H7 (cell line): ENCODE results near the gene BAD. TPM values are rescaled to one million over a fixed set of nuclear protein-coding genes. Genes with fewer than 3 reads are reported as not detected.

Experiments used
- DNase-seq: peaks from one replicate; pipeline ENCODE4 v3.0.0; 2012
- H3K27me3 ChIP-seq: 2 replicates; pipeline ENCODE4 v1.6.0; 2011; ENCODE audit warnings: mild to moderate bottlenecking, low read length; ENCODE audit not compliant: control insufficient read depth, insufficient read depth
- H3K36me3 ChIP-seq: replicated peaks from 2 replicates; pipeline ENCODE4 v1.5.1; 2011; ENCODE audit warnings: low read length; ENCODE audit not compliant: control insufficient read depth, insufficient read depth
- H3K4me3 ChIP-seq: 2 replicates; pipeline ENCODE4 v1.5.1; 2011; ENCODE audit warnings: low read depth, mild to moderate bottlenecking, control low read depth, low read length, moderate library complexity; ENCODE audit not compliant: insufficient read depth
- total RNA-seq: library from RNA; depleted of rRNA; stranded (reverse); fragments of >200 nt; shearing (Covaris generic); gene quantifications from 2 replicates; pipeline ENCODE4 v1.2.3, GENCODE V29; 2014

BAD gene
- total RNA-seq, 1 experiment from 2014 or later, result 71.8 TPM

DNA sequence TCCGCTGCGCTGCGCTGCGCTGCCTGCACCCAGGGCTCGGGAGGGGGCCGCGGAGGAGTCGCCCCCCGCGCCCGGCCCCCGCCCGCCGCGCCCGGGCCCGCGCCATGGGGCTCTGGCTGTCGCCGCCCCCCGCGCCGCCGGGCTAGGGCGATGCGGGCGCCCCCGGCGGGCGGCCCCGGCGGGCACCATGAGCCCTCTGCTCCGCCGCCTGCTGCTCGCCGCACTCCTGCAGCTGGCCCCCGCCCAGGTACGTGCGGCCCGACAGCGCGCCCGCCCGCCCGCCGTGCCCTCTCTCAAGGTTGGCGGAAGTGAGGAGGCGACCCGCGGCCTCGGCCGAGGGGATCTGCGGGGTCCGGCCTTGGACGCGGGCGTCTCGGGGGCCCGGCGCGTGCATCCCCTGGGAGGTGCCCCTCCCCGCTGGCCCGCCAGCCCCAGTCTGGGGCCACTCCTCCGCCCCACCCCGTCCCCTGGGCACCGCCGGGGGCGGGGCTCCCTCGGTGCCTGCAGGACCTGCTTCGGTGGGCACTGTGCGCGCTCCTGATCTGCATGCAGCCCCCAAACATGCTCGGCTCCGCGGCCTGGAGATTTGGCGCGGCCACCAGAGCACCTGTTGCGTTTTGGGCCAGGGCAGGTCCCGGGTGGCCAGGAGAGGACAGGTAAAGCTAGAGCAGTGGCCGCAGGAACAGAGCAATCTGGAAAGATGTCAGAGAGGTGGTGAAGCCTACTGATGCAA, 49.7 kb downstream of the BAD start:
- Histone ChIP-seq H3K4me3 (peak overlapping the region; percentile 55), H3K27me3 (peaks cover 10% of the 10 kb centered on the region; the same call in 1 of the 2 replicates), H3K36me3 (peaks cover 8% of the 10 kb centered on the region)
- DNase-seq, result peak; percentile 88

DNA sequence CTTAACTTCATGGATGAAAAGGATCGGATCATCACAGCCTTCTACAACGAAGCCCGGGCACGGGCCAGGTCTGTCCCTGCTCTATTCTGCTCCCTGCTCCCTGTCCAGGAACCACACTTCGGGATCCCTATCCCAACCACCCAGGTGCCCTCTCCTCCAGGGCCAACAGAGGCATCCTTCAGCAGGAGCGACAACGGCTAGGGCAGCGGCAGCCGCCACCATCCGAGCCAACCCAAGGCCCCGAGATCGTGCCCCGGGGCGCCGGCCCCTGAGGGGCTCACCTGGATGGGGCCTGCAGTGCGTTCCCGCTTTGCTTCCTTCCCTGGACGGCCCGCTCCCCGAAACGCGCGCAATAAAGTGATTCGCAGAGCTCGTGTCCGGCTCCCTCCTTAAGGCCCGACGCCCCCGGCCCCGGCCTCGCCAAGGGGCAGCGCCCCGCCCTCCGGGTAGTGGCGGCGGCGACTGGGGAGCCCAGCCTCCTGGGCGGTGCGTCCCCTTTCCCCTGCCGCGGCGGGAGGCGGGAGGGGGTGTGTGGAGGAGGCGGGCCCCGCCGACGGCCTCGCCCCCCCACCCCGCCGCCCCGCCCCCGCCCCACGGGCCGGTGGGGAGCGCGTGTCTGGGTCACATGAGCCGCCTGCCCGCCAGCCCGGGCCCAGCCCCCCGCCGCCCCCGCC, 50.4 kb downstream of the BAD start, which contains the start of gene VEGFB:
Gene VEGFB (plus strand): TSS at position 672 of the 674 bp plus-strand sequence. CDS start 250 bp downstream, outside the sequence.
- DNase-seq, result peak; percentile 89
- peaks cover 8% of the 10 kb centered on the region for H3K36me3 ChIP-seq
- peaks cover 10% of the 10 kb centered on the region; the same call in 1 of the 2 replicates for H3K27me3 ChIP-seq
- H3K4me3 ChIP-seq, result peak within 1 kb of the TSS; percentile 69

DNA sequence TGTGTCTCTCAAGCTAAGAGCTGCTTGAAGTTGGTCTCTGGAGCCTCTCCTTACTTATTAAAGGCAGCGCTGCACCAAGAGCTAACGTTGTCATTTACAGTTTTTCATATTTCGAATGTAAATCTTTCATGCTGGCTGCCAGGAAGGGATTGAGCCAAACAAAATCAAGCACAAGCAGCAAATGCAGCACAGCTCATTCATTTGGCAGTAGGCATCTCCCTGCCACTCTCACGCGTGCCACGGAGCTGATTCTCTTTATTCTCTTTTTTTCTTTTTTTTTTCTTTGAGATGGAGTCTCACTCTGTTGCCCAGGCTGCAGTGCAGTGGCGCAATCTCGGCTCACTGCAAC, 51.5 kb downstream of the BAD start:
- Histone ChIP-seq H3K27me3 (peaks cover 10% of the 10 kb centered on the region; the same call in 1 of the 2 replicates), H3K4me3 (no peak overlapping the region), H3K36me3 (peaks cover 4% of the 10 kb centered on the region)
- DNase-seq, result no peak

DNA sequence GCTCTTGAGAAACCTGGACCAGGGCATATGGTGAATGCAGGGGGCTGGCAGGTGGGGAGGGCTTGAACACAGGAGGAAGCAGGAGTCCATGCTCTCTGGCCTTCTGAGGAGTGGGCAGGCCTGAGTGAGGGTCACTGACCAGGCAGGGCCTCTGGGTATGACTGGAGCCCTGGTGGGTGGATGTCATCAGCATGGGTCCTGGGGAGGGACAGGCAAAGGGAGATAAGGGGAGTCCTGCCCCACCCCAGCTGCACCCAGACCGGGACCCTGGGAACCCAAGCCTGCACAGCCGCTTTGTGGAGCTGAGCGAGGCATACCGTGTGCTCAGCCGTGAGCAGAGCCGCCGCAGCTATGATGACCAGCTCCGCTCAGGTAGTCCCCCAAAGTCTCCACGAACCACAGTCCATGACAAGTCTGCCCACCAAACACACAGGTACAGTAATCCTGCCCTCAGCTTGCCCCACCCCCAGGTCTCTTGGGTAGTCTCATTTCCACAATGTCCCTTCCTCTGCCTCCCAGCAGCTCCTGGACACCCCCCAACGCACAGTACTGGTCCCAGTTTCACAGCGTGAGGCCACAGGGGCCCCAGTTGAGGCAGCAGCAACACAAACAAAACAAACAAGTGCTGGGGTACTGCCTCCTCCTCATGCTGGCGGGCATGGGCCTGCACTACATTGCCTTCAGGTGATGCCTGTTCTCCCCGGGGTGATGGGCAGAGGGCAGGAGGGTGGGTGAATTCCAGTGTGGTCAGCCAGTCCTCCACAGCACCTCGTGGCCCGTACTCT, 52.1 kb downstream of the BAD start:
- H3K4me3 ChIP-seq, result no peak overlapping the region
- DNase-seq, result no peak
- H3K36me3 ChIP-seq, result no peaks in the 10 kb centered on the region
- H3K27me3 ChIP-seq, result peaks cover 10% of the 10 kb centered on the region; the same call in 1 of the 2 replicates

DNA sequence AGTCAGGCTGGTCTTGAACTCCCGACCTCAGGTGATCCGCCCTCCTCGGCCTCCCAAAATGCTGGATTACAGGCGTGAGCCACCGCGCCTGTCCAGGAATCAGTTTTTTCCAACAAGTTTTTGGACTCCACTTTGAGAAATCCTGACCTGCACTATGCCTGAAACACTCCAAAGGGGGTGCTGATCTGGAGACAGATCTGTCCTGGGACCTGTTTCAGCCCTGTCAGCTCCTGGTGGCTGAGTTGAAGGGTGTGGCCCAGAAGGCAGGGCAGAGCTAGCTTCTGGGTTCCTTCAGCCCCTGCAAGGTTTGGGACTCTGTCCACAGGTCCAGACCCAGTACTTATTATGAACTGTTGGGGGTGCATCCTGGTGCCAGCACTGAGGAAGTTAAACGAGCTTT, 52.9 kb downstream of the BAD start:
- peaks cover 10% of the 10 kb centered on the region; the same call in 1 of the 2 replicates for H3K27me3 ChIP-seq
- no peak for DNase-seq
- H3K4me3 ChIP-seq, result no peak overlapping the region
- no peaks in the 10 kb centered on the region for H3K36me3 ChIP-seq

DNA sequence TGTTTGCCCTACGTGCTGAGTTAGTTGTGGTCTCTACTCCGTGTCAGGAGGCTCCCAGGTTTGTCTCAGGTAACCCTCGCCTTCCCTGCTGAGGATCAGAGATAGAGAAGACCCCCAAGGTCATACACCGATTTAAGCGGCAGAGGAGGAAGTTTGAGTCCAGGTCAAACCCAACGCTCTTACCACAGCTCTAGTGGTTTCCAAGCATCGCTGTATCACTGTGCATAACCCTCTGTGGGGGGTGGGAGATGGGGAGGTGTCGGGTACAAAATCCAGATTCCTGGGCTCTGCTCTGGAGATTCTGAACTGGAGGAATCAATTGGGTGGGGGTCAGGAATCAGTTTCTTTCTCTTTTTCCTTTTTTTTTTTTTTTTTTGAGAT, 53.5 kb downstream of the BAD start:
- no peak for DNase-seq
- Histone ChIP-seq H3K27me3 (peaks cover 10% of the 10 kb centered on the region; the same call in 1 of the 2 replicates), H3K4me3 (peak overlapping the region; percentile 80), H3K36me3 (no peaks in the 10 kb centered on the region)

DNA sequence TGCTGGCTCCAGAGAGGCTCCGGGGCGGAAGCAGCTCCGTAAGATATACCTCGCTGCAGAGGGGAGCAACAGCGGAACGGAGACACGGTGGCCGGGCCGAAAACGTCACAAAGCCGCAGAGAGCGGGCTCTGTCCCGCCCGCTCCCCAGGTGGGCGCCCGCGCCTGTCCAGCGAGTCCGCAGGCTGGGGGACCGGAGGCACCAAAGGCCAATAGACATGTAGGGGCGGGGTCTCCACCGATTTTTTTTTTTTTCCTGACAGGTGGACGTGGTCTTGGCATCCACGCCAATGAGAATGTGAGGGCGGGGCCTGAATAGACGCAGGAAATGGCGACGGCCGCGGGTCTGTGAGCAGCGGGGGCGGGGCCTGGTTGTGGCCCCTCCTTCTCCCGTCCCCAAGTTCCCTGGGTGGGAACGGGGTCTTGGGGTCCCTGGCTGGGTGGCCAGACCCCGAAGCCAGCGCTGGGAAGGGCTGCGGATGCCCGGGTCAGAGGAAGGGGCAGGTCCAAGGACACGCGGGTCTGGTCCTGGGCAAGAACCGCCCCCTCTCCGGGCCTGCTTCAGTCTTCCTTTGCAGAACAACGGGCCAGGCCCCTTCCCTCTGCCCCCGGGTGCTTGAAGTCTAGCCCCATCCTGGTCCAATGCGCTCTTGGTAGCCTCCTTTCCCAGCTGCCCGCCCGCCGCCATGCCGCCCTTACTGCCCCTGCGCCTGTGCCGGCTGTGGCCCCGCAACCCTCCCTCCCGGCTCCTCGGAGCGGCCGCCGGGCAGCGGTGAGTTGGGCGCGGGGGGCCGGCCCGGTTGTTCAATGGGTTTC, 54.1 kb downstream of the BAD start, which contains the start of gene DNAJC4:
Gene DNAJC4 (plus strand): TSS at position 378 of the 814 bp plus-strand sequence. CDS start 307 bp downstream, at position 685.
- Histone ChIP-seq H3K36me3 (no peaks in the 10 kb centered on the region), H3K27me3 (peaks cover 10% of the 10 kb centered on the region; the same call in 1 of the 2 replicates), H3K4me3 (peak within 1 kb of the TSS; percentile 80)
- DNase-seq, result peak; percentile 98

DNA sequence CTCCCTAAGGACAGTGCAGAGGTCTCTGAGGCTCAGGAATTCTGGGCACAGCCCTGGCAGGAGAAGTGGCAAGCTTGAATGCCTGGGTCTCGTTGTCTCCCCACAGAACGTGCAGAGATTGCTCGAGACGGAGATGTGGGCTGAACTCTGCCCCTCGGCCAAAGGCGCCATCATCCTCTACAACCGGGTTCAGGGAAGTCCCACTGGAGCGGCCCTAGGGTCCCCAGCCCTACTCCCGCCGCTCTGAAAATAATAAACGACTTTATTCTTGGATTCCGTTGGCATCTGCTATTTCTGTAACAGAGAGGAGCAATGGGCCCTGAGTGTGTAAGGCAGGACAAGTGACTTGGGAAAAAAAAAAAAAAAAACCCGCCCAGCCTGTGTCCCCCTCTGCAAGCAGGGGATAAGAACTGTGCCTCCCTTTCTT, 54.7 kb downstream of the BAD start:
- peaks cover 10% of the 10 kb centered on the region; the same call in 1 of the 2 replicates for H3K27me3 ChIP-seq
- DNase-seq, result no peak
- H3K4me3 ChIP-seq, result peak overlapping the region; percentile 80
- no peaks in the 10 kb centered on the region for H3K36me3 ChIP-seq

DNA sequence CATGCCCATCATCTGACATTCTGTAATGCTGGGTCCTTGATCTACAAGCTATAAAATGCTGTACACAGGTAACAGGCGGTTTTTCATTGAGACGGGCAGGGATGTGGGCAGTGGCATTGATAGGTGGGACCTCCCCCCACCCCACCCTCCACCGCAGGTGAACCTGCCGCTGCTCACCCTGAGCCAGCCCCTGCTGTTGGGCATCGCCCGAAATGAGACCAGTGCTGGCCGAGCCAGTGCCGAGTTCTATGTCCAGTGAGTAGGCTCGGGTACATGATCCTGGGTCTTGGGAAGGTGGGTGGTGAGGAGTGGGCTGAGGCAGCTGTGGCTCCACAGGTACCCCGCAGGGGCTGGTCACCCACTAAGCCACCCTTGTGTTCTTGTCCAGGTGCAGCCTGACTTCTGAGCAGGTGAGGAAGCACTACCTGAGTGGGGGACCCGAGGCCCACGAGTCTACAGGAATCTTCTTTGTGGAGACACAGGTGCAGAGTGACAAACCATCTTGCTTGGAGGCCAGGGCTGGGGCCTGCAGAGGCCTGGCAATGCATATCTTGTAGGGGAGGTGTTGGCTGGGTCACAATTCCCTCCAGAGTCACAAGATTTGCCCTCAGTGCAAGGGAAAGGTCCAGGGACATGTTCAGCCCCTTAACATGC, 55.2 kb downstream of the BAD start:
- DNase-seq, result no peak
- Histone ChIP-seq H3K27me3 (peaks cover 10% of the 10 kb centered on the region; the same call in 1 of the 2 replicates), H3K4me3 (no peak overlapping the region), H3K36me3 (no peaks in the 10 kb centered on the region)

DNA sequence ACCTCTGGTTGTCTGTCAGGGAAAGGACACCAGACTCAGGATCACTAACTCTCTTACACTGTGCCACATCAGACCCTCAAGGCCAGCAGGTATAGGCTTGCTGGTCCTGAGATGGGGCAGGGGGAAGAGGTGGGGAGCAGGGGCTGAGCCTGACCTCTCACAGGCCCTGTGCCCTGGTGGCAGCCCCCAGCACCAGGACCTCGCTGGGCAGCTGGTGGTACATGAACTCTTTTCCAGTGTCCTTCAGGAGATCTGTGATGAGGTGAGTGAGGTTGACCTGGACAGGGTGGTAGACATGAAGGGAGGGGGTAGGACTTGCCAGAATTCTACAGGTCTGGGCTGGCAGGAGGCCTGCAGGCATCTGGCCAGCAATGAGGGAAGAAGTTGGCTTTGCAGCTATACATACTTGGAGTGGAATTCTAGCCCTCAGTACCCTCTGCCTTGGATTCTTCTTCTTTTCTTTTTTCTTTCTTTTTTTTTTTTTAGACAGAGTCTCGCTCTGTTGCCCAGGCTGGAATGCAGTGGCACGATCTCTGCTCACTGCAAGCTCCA, 57.0 kb downstream of the BAD start:
- Histone ChIP-seq H3K27me3 (no peaks in the 10 kb centered on the region; the same call in 1 of the 2 replicates), H3K4me3 (no peak overlapping the region), H3K36me3 (no peaks in the 10 kb centered on the region; the same call in none of the 2 replicates)
- DNase-seq, result no peak

DNA sequence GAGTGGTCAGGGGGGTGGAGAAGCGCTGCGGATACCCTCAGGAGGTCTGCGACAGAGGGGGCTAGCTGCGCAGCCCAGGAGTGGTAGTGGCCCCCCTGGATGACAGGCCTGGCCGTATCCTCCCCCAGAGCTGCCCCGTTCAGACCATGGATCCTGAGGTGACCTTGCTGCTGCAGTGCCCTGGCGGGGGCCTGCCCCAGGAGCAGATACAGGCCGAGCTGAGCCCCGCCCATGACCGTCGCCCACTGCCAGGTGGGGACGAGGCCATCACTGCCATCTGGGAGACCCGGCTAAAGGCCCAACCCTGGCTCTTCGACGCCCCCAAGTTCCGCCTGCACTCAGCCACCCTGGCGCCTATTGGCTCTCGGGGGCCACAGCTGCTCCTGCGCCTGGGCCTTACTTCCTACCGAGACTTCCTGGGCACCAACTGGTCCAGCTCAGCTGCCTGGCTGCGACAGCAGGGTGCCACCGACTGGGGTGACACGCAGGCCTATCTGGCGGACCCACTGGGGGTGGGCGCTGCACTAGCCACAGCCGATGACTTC, 57.9 kb downstream of the BAD start:
- no peaks in the 10 kb centered on the region; the same call in none of the 2 replicates for H3K36me3 ChIP-seq
- no peaks in the 10 kb centered on the region; the same call in 1 of the 2 replicates for H3K27me3 ChIP-seq
- no peak for DNase-seq
- peak overlapping the region; percentile 81 for H3K4me3 ChIP-seq

DNA sequence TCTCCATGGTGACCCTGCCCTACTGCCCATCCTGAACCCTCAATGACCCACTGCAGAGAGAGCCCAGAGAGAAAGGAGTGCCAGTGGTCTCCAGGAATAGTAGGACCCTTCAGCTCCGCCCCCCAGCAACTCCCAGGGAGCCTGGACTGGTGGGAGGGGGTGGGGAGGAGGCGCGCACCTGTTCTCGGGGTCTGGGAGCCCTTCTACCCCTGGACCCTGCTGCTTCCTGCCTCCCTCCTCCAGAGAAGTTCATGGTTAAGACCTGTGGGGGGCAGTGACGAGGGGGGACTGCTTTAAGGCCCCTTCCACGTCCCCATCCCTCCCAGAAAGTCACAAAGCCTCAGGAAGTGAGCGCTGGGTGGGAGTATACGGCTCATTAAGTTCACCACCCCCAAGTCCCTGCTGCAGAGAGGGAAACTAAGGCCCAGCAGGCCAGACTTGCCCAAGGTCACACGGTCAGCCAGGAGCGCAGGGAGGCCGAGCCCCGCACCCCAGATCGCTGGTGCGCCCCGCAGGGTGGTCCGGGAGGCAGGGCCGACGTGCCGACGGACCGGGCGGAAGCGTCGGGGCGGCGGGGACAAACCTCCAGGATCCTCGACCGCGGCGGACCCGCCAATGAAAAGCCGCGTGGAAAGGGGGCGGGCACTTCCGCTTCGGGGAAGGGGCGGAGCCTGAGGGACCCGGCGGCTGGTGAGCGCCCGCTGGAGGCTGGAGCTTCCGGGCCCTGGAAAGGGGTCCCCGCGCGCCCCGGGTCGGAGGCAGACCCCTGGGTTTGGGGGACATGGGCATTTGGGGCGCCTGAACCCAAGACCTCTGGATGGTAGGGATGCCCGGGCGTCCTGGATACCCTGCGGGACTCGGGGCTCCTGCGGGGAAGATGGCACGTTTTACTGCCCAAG, 58.6 kb downstream of the BAD start, which contains the start of the genes NUDT22 and TRPT1:
Gene NUDT22 (plus strand): TSS at position 667 of the 899 bp plus-strand sequence. CDS start 379 bp downstream, outside the sequence.
Gene TRPT1 (minus strand): TSS at position 579 of the 899 bp plus-strand sequence. CDS start 326 bp downstream, at position 253.
- no peaks in the 10 kb centered on the region; the same call in none of the 2 replicates for H3K36me3 ChIP-seq
- H3K27me3 ChIP-seq, result no peaks in the 10 kb centered on the region
- peak; percentile 99 for DNase-seq
- H3K4me3 ChIP-seq, result peak within 1 kb of the TSS; percentile 81
